Measurements from ENCODE around the gene KRTAP22-2.

The KRTAP22-2 gene

GRCh38 chr21:30590297-30590696 is at the start of gene KRTAP22-2:
KRTAP22-2 (minus strand) TSS chr21:30590397.
- no peak for DNase-seq

- no peak for DNase-seq
Measured at GRCh38 chr21:30638686-30639085, 48.5 kb upstream of the KRTAP22-2 start.

DNA sequence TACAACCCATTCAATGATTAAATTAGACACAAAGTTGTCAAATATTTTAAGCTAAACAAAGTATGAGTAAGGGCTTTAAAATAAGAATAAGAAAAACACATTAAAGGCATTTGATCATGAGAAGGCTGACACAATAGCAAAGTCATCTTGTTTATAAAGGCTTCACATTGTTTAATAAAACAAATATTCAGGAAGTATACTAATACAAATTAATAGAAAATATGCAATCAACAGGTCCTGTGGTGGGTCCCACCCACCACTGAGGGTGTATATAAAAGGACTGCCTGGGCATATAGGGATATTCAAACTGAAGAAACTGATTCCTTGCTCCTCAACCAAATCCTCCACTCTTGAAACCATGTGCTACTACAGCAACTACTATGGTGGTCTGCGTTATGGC is 44.7 kb upstream of the KRTAP22-2 start, which contains the start of gene KRTAP20-2:
Gene KRTAP20-2, plus strand, starts transcription at position 301 of the 400 bp plus-strand sequence. Its CDS starts 58 bp downstream, at position 359.
- no peak for DNase-seq

- DNase-seq = no peak
Measured at GRCh38 chr21:30629200-30629599, 39.0 kb upstream of the KRTAP22-2 start.

DNA sequence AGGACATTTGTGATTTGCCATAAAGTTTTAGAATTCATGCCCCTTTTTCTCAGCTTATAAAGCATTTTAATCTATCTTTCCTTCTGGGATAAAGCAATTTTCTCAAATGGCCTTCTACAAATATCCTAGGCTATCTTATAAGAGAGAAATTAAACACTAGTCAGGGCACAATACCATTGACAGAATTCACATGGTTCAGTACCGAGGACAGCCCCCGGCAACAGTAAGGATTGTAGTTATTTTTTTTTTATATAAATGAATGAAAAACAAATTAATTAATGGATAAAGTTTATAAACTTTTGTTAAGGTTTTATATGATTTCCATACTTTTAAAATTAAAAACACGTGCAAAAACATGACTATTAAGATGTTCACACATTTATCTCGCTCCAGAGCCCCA is 37.9 kb upstream of the KRTAP22-2 start:
- DNase-seq = no peak

- no peak for DNase-seq
Measured at GRCh38 chr21:30625449-30626165, 35.4 kb upstream of the KRTAP22-2 start.

DNA sequence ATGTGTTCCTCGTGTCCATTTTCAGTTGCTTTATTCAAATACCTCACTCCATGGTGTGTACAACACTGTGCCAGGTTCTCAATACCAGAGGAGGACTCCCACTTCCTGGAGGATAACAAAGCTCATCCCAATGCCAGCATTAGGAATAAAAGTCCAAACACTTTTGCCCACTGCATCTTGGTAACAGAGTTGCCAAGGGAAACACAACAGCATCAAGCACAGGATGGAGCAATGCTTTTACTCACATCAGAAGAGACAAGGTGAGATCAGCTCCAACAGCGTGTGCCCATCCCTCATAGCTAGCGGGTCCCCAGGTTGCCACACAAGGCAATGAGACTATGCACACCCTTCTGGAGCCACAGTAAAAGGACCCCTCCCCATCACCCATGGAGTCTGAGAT is 33.2 kb upstream of the KRTAP22-2 start:
- DNase-seq = no peak

GRCh38 chr21:30620522-30620921 is 30.3 kb upstream of the KRTAP22-2 start, which contains the start of gene KRTAP20-4:
KRTAP20-4 (plus strand) TSS chr21:30620627.
- no peak for DNase-seq

DNA sequence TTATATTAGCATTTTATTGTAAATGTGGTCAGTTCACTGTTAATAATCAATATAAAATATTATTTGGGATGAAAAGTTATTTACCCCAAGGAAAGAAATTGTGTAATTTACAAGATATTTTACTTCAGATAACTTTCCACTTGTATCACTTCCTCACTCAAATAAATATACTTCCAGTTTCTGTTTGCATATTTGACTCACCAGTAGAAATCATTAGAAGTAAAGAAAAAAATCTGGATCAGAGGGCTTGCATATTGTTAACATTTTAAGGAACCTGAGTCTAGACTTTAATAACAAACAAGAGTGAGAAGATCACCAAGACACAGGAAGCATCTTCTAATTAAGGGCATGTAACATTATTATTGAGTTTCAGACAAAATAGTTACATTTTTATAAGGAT is 29.9 kb upstream of the KRTAP22-2 start:
- DNase-seq = no peak

- DNase-seq = no peak
Measured at GRCh38 chr21:30616125-30616524, 25.9 kb upstream of the KRTAP22-2 start, which contains the start of gene KRTAP20-1. KRTAP20-1 (plus strand) TSS chr21:30616425; CDS start chr21:30616455, 30 bp downstream.

GRCh38 chr21:30615199-30615598 is 25.0 kb upstream of the KRTAP22-2 start:
- no peak for DNase-seq

DNA sequence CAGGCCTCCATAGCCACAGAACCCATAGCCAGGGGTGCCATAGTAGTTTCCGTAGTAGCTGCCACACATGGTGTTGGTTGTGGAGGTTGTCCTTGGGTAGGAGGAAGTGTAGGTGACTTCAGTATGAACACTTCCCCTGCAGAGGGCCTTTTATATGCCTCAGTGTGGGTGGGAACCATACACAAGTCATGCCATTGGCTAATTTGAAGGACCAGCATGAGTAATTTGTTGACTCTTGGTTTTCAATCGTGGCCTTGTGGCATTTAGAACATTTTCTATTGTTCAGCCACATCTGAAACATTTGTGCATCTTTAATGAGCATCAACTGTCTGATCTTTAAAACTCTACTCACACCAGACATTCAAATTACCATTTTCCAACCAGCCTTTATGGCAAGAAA is 23.6 kb upstream of the KRTAP22-2 start, which contains the start of gene KRTAP6-1:
Gene KRTAP6-1, minus strand, starts transcription at position 95 of the 400 bp plus-strand sequence. Its CDS starts 26 bp downstream, at position 69.
- no peak for DNase-seq

- DNase-seq = no peak
Measured at GRCh38 chr21:30612132-30612531, 21.9 kb upstream of the KRTAP22-2 start.

DNA sequence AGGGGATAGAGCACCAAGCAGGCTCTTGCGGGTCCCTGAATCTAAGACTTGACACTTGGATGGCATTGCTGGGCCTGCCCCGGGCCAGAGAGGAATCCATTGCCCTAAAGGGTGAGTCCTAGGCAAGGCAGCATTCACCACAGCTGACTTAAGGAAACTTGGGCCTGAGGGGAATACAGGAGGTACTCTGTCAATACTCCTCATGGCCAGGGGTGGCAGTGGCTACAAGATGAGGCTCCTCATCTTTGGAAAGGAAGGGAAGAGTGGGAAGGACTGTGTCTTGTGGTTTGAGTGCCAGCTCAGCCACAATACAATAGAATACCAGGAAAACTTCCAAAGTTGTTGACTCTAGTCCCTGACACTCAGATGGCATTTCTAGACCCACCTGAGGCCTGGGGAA is 15.8 kb upstream of the KRTAP22-2 start:
- DNase-seq = no peak

DNA sequence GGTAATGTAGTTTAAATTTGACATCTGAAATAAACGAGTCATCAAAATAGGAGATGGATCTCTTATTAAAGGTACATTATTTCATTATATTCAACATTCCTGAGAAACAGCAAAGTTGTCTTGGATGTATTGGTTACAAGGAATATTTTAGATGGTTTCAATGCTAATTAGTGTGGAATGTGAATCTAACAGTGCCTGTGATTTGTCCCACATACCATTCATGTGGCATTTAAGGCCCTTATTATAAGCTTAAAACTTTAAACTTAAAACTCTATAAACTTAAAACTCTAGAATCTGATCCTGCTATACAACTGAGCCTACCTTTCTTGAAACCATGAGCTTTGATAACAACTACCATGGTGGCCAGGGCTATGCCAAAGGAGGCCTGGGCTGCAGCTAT is 10.6 kb upstream of the KRTAP22-2 start, which contains the start of gene KRTAP22-1:
Gene KRTAP22-1, plus strand, starts transcription at position 301 of the 400 bp plus-strand sequence.
- DNase-seq = no peak

DNA sequence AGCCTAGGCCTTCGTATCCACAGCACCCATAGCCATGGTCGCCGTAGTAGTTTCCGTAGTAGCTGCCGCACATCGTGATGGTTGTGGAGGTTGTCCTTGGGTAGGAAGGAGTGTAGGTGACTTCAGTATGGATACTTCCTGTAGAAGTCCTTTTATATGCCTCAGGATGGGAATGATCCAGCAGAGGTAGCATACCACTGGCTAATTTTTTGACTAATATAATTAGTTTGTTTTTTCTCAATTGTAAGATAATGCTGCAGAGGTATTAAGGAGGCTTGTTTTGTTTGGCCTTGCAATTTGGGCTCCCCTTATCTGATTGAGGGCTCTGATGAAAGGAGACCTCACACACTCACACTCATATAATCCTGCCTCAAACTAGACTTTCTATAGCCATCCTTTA is 8.6 kb upstream of the KRTAP22-2 start, which contains the start of gene KRTAP6-2:
Gene KRTAP6-2, minus strand, starts transcription at position 101 of the 400 bp plus-strand sequence. Its CDS starts 28 bp downstream, at position 73.
- DNase-seq = no peak

DNA sequence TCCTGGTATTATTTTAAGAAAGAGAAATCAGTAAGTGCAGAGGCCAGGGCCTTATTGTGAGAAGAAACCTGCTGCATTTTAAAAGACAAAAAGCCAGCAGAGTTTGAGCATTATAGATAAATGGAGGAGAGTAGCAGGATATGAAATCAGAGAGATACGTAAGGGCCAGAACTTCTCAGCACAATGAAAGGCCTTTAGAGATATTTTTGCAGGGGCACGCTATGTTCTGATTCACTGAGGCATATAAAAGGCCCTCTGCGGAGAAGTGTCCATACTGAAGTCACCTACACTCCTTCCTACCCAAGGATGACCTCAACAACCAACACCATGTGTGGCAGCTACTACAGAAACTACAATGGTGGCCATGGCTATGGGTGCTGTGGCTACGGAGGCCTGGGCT is 1.9 kb upstream of the KRTAP22-2 start, which contains the start of gene KRTAP6-3:
Gene KRTAP6-3, plus strand, starts transcription at position 301 of the 400 bp plus-strand sequence. Its CDS starts 6 bp downstream, at position 307.
- no peak for DNase-seq

- no peak for DNase-seq
Measured at GRCh38 chr21:30582870-30583269, 7.3 kb downstream of the KRTAP22-2 start.

DNA sequence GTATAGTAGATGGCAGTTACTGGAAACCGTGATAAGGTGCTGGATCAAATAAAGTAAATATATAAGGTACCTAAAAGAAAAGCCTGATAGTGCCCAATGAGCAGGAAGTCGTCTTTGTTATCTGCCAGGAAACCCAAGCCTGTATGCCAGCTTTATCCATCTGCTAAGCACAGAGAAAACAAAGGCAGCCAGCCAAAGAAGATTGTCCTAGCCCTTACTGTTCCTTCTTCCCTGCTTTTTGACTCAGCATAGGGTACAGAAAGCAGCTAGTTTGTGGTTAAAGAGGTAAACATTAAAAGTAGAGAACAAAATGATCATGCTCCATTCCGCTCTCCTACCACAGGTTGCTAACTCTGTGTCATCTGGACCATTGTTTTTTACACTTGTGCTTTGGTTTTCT is 10.1 kb downstream of the KRTAP22-2 start:
- DNase-seq = no peak

GRCh38 chr21:30579346-30579745 is 10.9 kb downstream of the KRTAP22-2 start:
- DNase-seq = no peak

DNA sequence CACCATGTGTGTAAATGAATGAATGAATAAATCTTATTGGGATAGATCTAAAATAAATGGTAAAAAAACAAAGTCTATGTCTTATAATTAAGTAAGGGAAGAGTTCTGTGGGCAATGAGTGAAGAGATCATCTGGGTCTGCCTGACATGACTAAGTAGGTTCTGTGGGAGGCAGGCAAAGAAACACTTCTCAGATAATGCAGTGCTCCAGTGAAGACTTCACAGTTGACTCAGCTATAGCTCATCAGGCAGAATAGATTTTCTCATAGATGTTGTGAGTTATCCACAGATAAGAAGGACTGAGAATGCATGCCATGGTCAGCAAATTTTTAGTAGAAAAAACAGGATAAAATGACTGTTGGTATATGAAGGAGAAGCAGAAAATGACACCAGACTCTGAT is 12.4 kb downstream of the KRTAP22-2 start:
- peak in 3 of 56 donors; percentile 6 to 29 (median 9) for DNase-seq

DNA sequence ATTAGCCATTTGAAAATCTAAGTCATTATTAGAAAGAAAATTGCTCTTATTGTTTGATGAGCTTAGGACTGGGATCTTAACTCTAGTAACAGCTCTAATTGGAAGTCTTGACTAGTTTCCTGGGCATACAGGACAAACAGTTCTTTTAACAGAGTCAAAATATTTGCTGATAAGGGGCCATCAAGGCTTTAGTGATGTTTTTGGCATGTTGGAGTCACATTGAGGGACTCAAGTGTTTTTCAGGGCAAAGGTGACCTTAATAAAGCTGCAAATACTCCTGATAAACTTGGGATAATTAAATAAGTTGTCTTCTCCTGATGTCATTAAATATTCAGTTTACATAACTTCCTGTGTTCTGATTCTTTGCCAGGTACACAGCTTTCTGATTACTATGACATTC is 22.6 kb downstream of the KRTAP22-2 start:
- no peak for DNase-seq

DNA sequence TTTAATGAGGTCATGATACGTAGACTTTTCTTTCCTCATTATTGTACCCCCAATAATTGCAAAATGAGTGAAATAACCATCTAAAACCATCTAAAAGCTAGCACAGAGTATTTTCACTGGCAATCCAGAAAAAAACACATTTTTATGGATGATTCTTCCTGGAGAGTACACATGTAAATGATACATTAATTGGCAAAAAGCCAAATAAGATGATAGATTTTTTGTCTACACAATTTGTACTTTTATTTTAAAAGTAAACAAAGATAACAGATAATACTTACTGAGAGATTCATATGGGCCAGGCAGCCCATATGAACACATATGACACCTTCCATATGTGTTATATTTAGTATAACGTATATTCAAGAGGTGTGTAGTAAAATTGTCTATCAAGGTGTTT is 26.6 kb downstream of the KRTAP22-2 start:
- no peak for DNase-seq
